Esophagus squamous epithelium (tissue), 4 donors: ENCODE data around the gene KANSL2.
"Not testable (repeated sequence)": the region's sequence is repeated elsewhere in the genome, so short reads cannot be mapped to it uniquely, and the experiment has no call there.

ENCODE experiments used
- POLR2A ChIP-seq, 4 donors: fragments of 450-650 bp; IDR thresholded peaks; one replicate each; pipeline ENCODE4 v1.6.1; 2017; ENCODE audit warnings: antibody characterized with exemption in 4 of 4, mild to moderate bottlenecking in 4 of 4, moderate library complexity in 3 of 4
- TF ChIP-seq, protein P1 (sequence below), 6 experiments: fragments of 450-650 bp in 4 of 6; fragments of 200-600 bp in 2 of 6; sonication (generic) in 2 of 6; IDR thresholded peaks; one replicate each; pipeline ENCODE4 v1.5.1; 2016 to 2019; ENCODE audit warnings: antibody characterized with exemption in 6 of 6, mild to moderate bottlenecking in 4 of 6, moderate library complexity in 4 of 6

DNA sequence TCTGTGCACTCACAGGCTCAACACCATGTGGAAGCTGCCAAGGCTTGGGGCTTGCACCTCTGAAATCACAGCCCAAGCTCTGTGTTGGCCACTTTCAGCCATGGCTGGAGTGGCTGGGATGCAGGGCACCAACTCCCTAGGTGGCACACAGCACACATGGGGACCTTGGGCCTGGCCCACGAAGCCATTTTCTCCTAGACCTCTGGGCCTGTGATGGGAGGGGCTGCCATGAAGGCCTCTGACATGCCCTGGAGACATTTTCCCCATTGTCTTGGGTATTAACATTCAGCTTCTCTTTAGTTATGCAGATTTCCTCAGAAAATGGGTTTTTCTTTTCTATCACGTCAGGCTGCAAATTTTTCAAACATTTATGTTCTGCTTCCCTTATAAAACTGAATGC is 38.1 kb upstream of the KANSL2 start:
- TF ChIP-seq, protein P1, sequence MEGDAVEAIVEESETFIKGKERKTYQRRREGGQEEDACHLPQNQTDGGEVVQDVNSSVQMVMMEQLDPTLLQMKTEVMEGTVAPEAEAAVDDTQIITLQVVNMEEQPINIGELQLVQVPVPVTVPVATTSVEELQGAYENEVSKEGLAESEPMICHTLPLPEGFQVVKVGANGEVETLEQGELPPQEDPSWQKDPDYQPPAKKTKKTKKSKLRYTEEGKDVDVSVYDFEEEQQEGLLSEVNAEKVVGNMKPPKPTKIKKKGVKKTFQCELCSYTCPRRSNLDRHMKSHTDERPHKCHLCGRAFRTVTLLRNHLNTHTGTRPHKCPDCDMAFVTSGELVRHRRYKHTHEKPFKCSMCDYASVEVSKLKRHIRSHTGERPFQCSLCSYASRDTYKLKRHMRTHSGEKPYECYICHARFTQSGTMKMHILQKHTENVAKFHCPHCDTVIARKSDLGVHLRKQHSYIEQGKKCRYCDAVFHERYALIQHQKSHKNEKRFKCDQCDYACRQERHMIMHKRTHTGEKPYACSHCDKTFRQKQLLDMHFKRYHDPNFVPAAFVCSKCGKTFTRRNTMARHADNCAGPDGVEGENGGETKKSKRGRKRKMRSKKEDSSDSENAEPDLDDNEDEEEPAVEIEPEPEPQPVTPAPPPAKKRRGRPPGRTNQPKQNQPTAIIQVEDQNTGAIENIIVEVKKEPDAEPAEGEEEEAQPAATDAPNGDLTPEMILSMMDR (IDR thresholded peaks at IDR 0.05): not testable (repeated sequence)
- TF ChIP-seq POLR2A (IDR thresholded peaks at IDR 0.05): not testable (repeated sequence)
